Measurements from ENCODE around the gene PLCL1.

Gene PLCL1

DNA sequence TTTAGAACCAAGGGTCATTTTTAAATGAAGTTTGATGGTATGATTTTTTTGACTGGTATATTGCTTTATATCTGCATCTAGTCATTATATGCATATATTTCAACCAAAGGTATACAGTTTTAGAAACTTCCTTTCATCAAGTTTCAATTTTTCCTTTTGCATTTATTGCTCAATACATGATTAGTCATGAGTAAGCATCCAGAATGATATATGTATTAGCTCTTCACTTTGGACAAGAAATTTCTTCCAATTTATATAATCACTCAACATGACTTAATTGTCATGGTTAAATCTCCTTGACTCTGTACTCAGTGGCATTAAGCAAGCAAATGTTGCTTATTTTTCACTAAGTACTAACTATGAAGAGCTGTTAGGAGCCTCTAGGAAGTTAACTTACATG, 123.6 kb downstream of the PLCL1 start:
- DNase-seq (ENCODE audit: low spot score), result no peak

GRCh38 chr2:197929008-197929885, 124.9 kb downstream of the PLCL1 start:
- no peak for DNase-seq (ENCODE audit: low spot score)

- no peak for DNase-seq (ENCODE audit: low spot score)
These were observed 125.5 kb downstream of the PLCL1 start for GRCh38 chr2:197929886-197930227.

- DNase-seq (ENCODE audit: low spot score), result no peak
These were observed 126.3 kb downstream of the PLCL1 start for GRCh38 chr2:197930570-197931278.

GRCh38 chr2:197931661-197932312, 127.4 kb downstream of the PLCL1 start:
- DNase-seq (ENCODE audit: low spot score), result no peak

GRCh38 chr2:197932374-197932773, 128.0 kb downstream of the PLCL1 start:
- DNase-seq (ENCODE audit: low spot score), result no peak

- DNase-seq (ENCODE audit: low spot score), result no peak
These were observed 130.0 kb downstream of the PLCL1 start for GRCh38 chr2:197934261-197934933.

DNA sequence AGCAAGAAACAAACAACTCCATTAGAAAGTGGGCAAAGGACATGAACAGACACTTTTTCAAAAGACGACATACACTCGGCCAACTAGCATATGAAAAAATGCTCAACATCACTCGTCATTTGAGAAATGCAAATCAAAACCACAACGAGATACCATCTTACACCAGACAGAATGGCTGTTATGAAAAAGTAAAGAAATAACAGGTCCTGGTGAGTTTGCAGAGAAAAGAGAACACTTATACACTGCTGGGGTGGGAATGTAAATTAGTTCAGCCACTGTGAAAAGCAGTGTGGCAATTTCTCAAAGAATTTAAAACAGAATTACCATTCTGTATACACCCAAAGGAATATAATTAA, 130.5 kb downstream of the PLCL1 start:
- no peak for DNase-seq (ENCODE audit: low spot score)

DNA sequence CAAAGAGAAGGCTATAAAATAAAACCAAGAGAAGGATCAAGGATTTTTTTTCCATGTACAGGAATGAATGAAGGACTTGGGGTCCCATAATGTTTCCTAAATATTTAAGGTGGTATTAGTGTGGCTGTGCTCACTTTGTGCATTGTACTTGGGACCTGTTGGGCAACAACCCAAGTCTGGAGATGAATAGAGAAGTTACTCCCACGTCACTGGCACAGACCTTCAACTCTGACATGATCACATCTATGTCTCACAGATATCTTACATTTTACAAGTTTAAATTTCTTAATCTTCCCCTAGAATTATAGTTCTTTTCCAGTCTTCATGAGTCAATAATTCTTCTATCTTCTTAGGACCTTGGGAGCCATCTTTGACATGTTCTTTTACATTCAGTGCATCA, 133.4 kb downstream of the PLCL1 start:
- DNase-seq (ENCODE audit: low spot score), result no peak

- DNase-seq (ENCODE audit: low spot score), result no peak
These were observed 134.2 kb downstream of the PLCL1 start for GRCh38 chr2:197938555-197938954.

- no peak for DNase-seq (ENCODE audit: low spot score)
These were observed 135.4 kb downstream of the PLCL1 start for GRCh38 chr2:197939787-197940186.

DNA sequence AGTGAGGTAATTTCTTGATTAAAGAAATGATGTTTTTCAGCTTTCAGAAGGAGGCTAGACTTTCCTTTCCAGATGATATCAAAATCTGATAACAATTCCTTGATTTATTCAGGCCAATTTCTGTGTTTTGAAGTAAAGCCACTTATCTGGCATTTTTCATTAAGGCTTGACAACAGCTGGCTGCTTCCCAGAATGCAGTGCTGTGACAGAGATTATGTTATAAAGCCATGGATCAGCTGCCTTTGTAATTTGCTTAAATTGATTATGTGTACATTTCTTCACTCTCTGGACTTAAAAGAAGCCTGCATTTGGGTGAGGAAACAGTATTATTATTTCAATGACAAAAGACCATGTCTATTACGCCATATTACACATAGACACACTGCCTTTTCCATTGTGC, 136.0 kb downstream of the PLCL1 start:
- no peak for DNase-seq (ENCODE audit: low spot score)

DNA sequence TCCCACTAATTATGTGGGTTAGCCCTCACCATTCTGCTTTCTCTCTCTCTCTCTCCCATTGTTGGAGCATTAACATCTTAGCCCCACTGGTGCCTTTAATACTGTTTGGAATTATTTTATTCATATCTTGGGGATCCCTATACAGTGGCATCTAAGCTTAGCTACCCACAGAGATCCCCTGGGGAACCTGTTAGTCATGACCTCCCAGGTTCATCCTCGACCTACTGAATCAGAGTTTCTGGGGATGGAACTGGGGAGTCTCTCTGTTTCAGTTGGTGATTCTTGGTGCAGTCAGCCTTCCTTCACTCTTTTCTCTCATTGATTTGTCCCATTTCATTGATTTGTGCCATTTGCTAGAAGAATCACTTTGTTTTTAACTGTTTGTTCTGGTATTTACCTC, 137.3 kb downstream of the PLCL1 start:
- no peak for DNase-seq (ENCODE audit: low spot score)

DNA sequence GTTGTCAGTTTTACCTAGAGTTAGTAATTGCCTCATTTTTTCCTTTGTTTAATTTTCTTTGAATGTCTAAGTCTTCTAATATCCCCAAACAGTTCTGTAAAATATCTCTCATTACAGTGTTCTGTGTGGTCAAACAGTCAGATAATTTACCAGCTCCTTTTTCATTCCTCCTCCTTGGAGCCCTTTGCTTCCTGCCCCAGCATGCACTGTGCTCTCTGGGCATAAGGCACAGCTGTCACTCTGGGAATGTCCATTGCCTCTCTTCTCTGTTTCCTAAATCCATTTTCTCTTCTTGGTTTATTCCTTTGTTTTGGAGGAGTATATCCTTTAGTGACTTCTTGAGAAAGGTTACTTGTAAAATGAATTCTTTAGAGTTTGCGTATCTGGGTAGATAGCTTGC, 139.3 kb downstream of the PLCL1 start:
- no peak for DNase-seq (ENCODE audit: low spot score)

DNA sequence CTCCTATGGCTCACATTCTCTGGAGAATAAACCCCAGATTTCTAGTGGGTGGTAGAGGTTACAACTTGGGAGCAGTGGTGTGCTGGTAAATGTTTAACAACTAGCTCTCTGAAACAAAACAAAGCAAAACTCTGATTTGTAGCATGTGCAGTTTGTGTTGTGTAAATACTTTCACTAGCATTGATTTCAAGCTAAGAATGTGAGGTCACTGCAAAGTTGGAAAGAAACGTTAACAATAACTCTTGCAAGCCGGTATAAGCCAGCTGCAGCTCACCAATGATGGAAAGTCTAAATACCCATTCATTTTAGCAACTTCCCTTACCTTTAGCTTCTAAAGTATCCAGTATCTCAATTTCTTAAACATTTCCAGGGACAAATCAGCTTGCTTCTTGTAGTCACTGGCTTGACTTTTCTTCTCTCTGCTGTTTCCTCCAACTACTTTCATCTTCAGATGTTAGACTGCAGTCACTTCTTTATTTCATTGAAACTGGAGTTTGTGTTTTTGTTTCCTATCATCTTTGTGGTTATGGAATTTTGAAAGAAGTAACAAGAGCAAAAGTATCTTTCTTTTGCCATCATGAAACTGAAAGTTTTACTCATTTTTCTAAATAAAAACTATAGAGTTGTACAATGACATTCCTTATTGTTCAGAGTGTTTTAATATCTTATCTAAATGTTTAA, 140.2 kb downstream of the PLCL1 start:
- DNase-seq (ENCODE audit: low spot score), result no peak

DNA sequence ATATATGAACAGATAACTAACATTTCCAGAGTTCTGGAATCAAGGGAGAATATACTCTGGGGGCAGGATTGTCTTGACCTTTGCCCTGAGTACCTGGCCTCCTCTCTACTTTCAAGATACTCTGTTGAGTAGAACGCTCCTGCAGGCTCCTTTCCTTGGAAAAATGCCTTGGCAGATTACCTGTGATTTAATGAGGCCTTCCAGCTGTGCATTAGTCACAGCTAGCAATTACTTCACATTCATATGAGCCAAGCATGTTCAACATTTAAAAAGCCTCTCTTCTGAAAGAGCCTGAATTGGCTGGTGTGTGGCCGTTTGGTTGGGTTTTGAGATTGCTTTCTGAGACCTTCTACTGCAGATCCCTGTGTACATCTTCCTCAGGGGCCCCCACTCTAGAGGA, 142.2 kb downstream of the PLCL1 start:
- DNase-seq (ENCODE audit: low spot score), result no peak

DNA sequence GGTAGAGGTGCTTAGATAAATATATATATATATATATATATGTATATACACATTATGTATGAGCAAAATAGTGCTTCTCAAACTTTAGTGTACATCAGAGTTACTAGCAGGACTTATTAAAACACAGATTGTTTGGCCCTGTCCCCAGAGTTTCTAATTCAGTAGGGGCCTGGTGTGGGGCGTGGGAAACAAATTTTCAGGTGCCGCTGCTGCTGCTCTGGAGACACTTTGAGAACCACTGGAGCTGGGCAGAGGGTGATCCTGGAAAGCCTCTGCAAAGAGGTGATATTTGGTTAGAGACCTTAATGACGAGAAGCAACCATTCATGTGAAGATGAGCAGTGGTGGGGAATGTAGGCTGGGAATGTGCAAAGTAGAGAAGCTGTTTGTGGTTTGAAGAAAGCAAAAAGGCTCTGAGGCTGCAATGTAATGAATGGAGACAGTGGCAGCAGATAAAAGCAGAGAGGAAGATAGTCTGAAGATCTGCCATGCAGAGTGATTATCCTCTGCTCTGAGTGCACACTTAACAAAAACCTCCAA, 142.9 kb downstream of the PLCL1 start:
- no peak for DNase-seq (ENCODE audit: low spot score)

GRCh38 chr2:197949224-197949623, 144.8 kb downstream of the PLCL1 start:
- DNase-seq (ENCODE audit: low spot score), result no peak

- no peak for DNase-seq (ENCODE audit: low spot score)
These were observed 145.6 kb downstream of the PLCL1 start for GRCh38 chr2:197950006-197950405.

DNA sequence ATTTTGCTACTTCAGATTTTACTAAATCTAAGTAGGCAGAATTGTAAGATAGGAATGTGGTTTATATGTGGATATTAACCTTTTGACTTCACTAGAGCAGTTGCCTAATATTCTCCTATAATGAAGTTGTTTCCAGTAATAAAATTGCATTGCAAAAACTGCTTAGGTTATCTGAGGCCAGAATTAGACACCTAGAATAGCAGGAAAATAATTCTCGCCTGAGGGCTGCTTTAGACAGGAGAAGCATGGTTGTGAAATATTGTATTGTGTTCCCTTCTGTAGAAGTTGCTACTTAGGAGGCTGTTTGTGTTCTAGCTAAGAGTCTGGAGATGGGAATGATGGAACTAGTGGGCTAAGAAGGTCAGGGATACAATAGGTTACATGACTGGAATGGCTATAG, 146.3 kb downstream of the PLCL1 start:
- no peak for DNase-seq (ENCODE audit: low spot score)

DNA sequence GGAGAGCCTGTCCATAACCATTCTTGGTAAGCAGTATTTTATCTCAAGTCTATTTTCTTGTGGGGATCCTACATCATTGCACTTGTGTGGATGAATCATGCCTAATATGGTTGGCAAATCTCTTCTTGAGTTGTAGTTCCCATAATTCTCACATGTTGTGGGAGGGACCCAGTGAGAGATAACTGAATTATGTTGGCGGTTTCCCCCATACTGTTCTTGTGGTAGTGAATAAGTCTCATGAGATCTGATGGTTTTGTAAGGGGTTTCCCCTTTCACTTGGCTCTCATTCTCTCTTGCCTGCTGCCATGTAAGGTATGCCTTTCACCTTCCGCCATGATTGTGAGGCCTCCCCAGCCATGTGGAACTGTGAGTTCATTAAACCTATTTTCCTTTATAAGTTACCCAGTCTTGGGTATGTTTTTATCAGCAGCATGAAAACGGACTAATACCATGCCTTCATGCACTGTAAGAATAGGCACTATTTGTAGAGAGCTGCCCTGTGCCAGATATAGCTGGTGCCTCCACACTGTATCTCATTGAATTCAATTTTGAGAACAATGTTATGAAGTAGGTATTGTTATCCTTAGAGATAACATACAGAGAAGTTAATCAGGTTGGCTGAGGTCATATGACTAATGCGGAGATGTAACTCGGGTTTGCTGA, 148.3 kb downstream of the PLCL1 start:
- no peak for DNase-seq (ENCODE audit: low spot score)
